ENCODE data around the gene IER2.

IER2 gene

GRCh38 chr19:13150187-13150930, at the start of gene IER2, which contains the start of gene STX10:
TSS of gene IER2 (plus strand) at chr19:13150411. CDS start at chr19:13153187, 2,776 bp downstream.
TSS of gene STX10 (minus strand) at chr19:13150375. CDS start at chr19:13150173, 202 bp downstream.
- DNase-seq: peak; percentile 97

- DNase-seq: peak; percentile 80
Measured at GRCh38 chr19:13100841-13101589, 49.2 kb upstream of the IER2 start.

GRCh38 chr19:13101590-13102415, 48.4 kb upstream of the IER2 start:
- no peak for DNase-seq

GRCh38 chr19:13102416-13102665, 47.9 kb upstream of the IER2 start:
- no peak for DNase-seq

GRCh38 chr19:13102666-13103580, 47.3 kb upstream of the IER2 start, which contains the start of gene LYL1:
TSS of gene LYL1 (minus strand) at chr19:13102858. CDS start at chr19:13101171, 1,687 bp downstream.
- peak; percentile 98 for DNase-seq

GRCh38 chr19:13103581-13104359, 46.4 kb upstream of the IER2 start:
- DNase-seq: peak; percentile 82

GRCh38 chr19:13104360-13104847, 45.8 kb upstream of the IER2 start:
- peak; percentile 89 for DNase-seq

- peak; percentile 69 for DNase-seq
Measured at GRCh38 chr19:13104848-13105711, 45.1 kb upstream of the IER2 start.

GRCh38 chr19:13109361-13110098, 40.7 kb upstream of the IER2 start:
- DNase-seq: no peak

GRCh38 chr19:13110099-13110610, 40.1 kb upstream of the IER2 start:
- no peak for DNase-seq

GRCh38 chr19:13112555-13112954, 37.7 kb upstream of the IER2 start:
- no peak for DNase-seq

- DNase-seq: no peak
Measured at GRCh38 chr19:13115936-13116281, 34.3 kb upstream of the IER2 start.

GRCh38 chr19:13116282-13117175, 33.7 kb upstream of the IER2 start, which contains the start of gene TRMT1:
TSS of gene TRMT1 (minus strand) at chr19:13116740. CDS start at chr19:13116399, 341 bp downstream.
- peak; percentile 97 for DNase-seq

- no peak for DNase-seq
Measured at GRCh38 chr19:13117176-13117771, 32.9 kb upstream of the IER2 start.

- DNase-seq: peak; percentile 94
Measured at GRCh38 chr19:13117772-13118423, 32.3 kb upstream of the IER2 start, which contains the start of gene NACC1. TSS of gene NACC1 (plus strand) at chr19:13118264. CDS start at chr19:13135208, 16,944 bp downstream.

- DNase-seq: peak; percentile 76
Measured at GRCh38 chr19:13118424-13119193, 31.6 kb upstream of the IER2 start.

Measured in hematopoietic multipotent progenitor cell treated with erythropoietin and hydrocortisone succinate and interleukin-3 and kit ligand, for 6 days (in vitro differentiated cells).